Uterus (tissue), 4 donors: ENCODE data around the gene RASGRP1. TPM values are rescaled to one million over a fixed set of nuclear protein-coding genes. Genes with fewer than 3 reads are reported as not detected.

Source experiments
- DNase-seq, 2 donors: peaks; one replicate each; pipeline ENCODE4 v3.0.0-alpha.2; 2019 to 2020
- H3K27ac ChIP-seq, 2 donors: fragments of 200-600 bp; sonication (generic); 1 replicate in 1 of 2; 2 replicates in 1 of 2; pipeline ENCODE4 v1.5.1; 2016 to 2018
- H3K27me3 ChIP-seq, 2 donors: fragments of 200-600 bp; sonication (generic); one replicate each; pipeline ENCODE4 v1.5.1; 2018 to 2019; ENCODE audit warnings: control low read depth in 1 of 2
- H3K36me3 ChIP-seq, 2 donors: fragments of 200-600 bp; sonication (generic); one replicate each; pipeline ENCODE4 v1.5.1; 2019; ENCODE audit warnings: control low read depth in 1 of 2
- H3K4me1 ChIP-seq, 2 donors: fragments of 200-600 bp; sonication (generic); one replicate each; pipeline ENCODE4 v1.5.1; 2018 to 2019; ENCODE audit warnings: control low read depth in 1 of 2
- H3K4me3 ChIP-seq, 2 donors: fragments of 200-600 bp; sonication (generic); 1 replicate in 1 of 2; 2 replicates in 1 of 2; pipeline ENCODE4 v1.5.1; 2018 to 2019; ENCODE audit warnings: mild to moderate bottlenecking in 1 of 2
- H3K9me3 ChIP-seq, 2 donors: fragments of 200-600 bp; sonication (generic); one replicate each; pipeline ENCODE4 v1.5.1; 2019; ENCODE audit warnings: control low read depth in 1 of 2
- CTCF ChIP-seq, 4 experiments: fragments of 200-600 bp in 2 of 4; fragments of 450-650 bp in 2 of 4; sonication (generic) in 2 of 4; IDR thresholded peaks; one replicate each; pipeline ENCODE4 v1.5.1; 2016 to 2019; ENCODE audit warnings: antibody characterized with exemption in 4 of 4, mild to moderate bottlenecking in 2 of 4, moderate library complexity in 1 of 4
- POLR2A ChIP-seq, 2 donors: fragments of 450-650 bp; IDR thresholded peaks; one replicate each; pipeline ENCODE4 v1.6.1; 2016; ENCODE audit warnings: antibody characterized with exemption in 2 of 2, mild to moderate bottlenecking in 1 of 2, moderate library complexity in 1 of 2
- intact Hi-C: fragments of 100-400 bp; cut with DNase I; formaldehyde crosslinking; loops from one replicate; pipeline ENCODE4 v1.15.1; 2023; ENCODE audit warnings: low total_unique reads
- total RNA-seq, 4 donors: library from RNA; depleted of rRNA in 3 of 4; stranded (reverse); fragments of >200 nt in 3 of 4; gene quantifications; one replicate each; pipeline versions ENCODE4 v1.1.0 to v1.2.4, GENCODE V29; 2014 to 2023
- donor health status: DM: yes; HTN: yes; CAD: no.

The RASGRP1 gene
- total RNA-seq, 4 donors from 2014 or later, result under 0.01 to 0.82 (median 0.48) TPM; not detected in 1

- TF ChIP-seq POLR2A (IDR thresholded peaks at IDR 0.05) (no peak), CTCF (IDR thresholded peaks at IDR 0.05) (no peak)
- Histone ChIP-seq H3K4me1 (no peaks in the 10 kb centered on the region), H3K9me3 (no peaks in the 10 kb centered on the region), H3K27ac (peak overlapping the region; percentile 91), H3K4me3 (peak overlapping the region; percentile 64 to 96), H3K27me3 (no peaks in the 10 kb centered on the region), H3K36me3 (no peaks in the 10 kb centered on the region)
- intact Hi-C loops, result no loop called here
- DNase-seq, result no peak
These were observed 109.9 kb downstream of the RASGRP1 start for GRCh38 chr15:38454696-38455090.

- TF ChIP-seq POLR2A (IDR thresholded peaks at IDR 0.05) (peak in 1 of 2 donors; percentile 50), CTCF (IDR thresholded peaks at IDR 0.05) (peak in 2 of 4 experiments; percentile 6 to 10)
- Histone ChIP-seq H3K9me3 (no peaks in the 10 kb centered on the region), H3K27me3 (no peaks in the 10 kb centered on the region), H3K36me3 (no peaks in the 10 kb centered on the region), H3K27ac (peak within 1 kb of the TSS; percentile 91), H3K4me3 (peak within 1 kb of the TSS; percentile 64 to 96), H3K4me1 (no peaks in the 10 kb centered on the region)
- DNase-seq, result peak; percentile 83 to 89
- intact Hi-C loops, result no loop called here
These were observed 110.5 kb downstream of the RASGRP1 start, which contains the start of gene FAM98B for GRCh38 chr15:38453971-38454695. TSS of gene FAM98B (plus strand) at chr15:38454127. CDS start at chr15:38454162, 35 bp downstream.

GRCh38 chr15:38441130-38441519, 123.5 kb downstream of the RASGRP1 start:
- no peaks in the 10 kb centered on the region for H3K36me3 ChIP-seq
- TF ChIP-seq POLR2A (IDR thresholded peaks at IDR 0.05) (no peak), CTCF (IDR thresholded peaks at IDR 0.05) (no peak)
- no peak for DNase-seq
- H3K9me3 ChIP-seq, result no peaks in the 10 kb centered on the region
- intact Hi-C loops, result no loop called here
- H3K27ac ChIP-seq, result no peak overlapping the region
- H3K4me3 ChIP-seq, result no peak overlapping the region
- no peaks in the 10 kb centered on the region for H3K27me3 ChIP-seq
- H3K4me1 ChIP-seq, result no peaks in the 10 kb centered on the region

GRCh38 chr15:38440353-38441129, 124.1 kb downstream of the RASGRP1 start:
- no peak for DNase-seq
- Histone ChIP-seq H3K9me3 (no peaks in the 10 kb centered on the region), H3K36me3 (no peaks in the 10 kb centered on the region), H3K27ac (no peak overlapping the region), H3K4me3 (no peak overlapping the region), H3K4me1 (no peaks in the 10 kb centered on the region), H3K27me3 (no peaks in the 10 kb centered on the region)
- TF ChIP-seq POLR2A (IDR thresholded peaks at IDR 0.05), result no peak
- TF ChIP-seq CTCF (IDR thresholded peaks at IDR 0.05), result peak; percentile 71 to 84 (median 82)
- intact Hi-C loops, result no loop called here

Other genes with a start within 250 kb of the RASGRP1 start
- 10 to 100 TPM in 3 of 4 donors, 1 to 10 TPM in 1; 7.4 to 46.0 (median 33.2) TPM for gene FAM98B, start 110.7 kb downstream of the RASGRP1 start, total RNA-seq